Cardiac septum (tissue), 1 donor: ENCODE measurements around the gene ZNF513. TPM values are rescaled to one million over a fixed set of nuclear protein-coding genes. Genes with fewer than 3 reads are reported as not detected.
"Not testable (repeated sequence)": the region's sequence is repeated elsewhere in the genome, so short reads cannot be mapped to it uniquely, and the experiment has no call there.

Source experiments
- DNase-seq: peaks from one replicate; pipeline ENCODE4 v3.0.0-alpha.2; 2020; ENCODE audit warnings: low spot score
- intact Hi-C: fragments of 100-400 bp; cut with DNase I; formaldehyde crosslinking; loops from one replicate; pipeline ENCODE4 v1.14.0; 2022
- total RNA-seq: library from RNA; stranded (reverse); fragmentation: NEBNext Ultra II Directional; extraction: Animal tissue kit (Norgen Biotek cat#: 25700); gene quantifications from one replicate; pipeline ENCODE4 v1.2.1, GENCODE V29; 2021
- donor health status: DM: no; HTN: no; CAD: no.

The ZNF513 gene
- total RNA-seq, 1 donor from 2014 or later: 10.6 TPM

- intact Hi-C loops: loop anchor here (1.0 to 2.0 kb wide), 4 partner anchors 13 to 157 kb away; partner anchors contain the start of genes ATRAID, GTF3C2, MPV17 and NRBP1
- DNase-seq: peak; percentile 78
These were observed 11.0 kb downstream of the ZNF513 start for GRCh38 chr2:27369471-27370025.

GRCh38 chr2:27363933-27364332 lies 16.6 kb downstream of the ZNF513 start:
- DNase-seq: no peak
- intact Hi-C loops: no loop called here

GRCh38 chr2:27362678-27363420 lies 17.7 kb downstream of the ZNF513 start:
- no peak for DNase-seq
- intact Hi-C loops: no loop called here

GRCh38 chr2:27356382-27357181 lies 24.0 kb downstream of the ZNF513 start, which contains the start of gene GTF3C2:
Gene GTF3C2, minus strand, starts transcription at chr2:27356764. Its CDS starts 13,210 bp downstream, at chr2:27343554.
- intact Hi-C loops: loop anchor here (1.0 to 2.0 kb wide), 2 partner anchors 14 to 34 kb away; partner anchors contain the start of genes EIF2B4, MPV17 and SNX17
- peak; percentile 96 for DNase-seq

GRCh38 chr2:27356056-27356381 lies 24.5 kb downstream of the ZNF513 start:
- intact Hi-C loops: loop anchor here (1.0 to 2.0 kb wide), 2 partner anchors 14 to 33 kb away; partner anchors contain the start of genes EIF2B4, MPV17 and SNX17
- no peak for DNase-seq

GRCh38 chr2:27354597-27354927 lies 26.0 kb downstream of the ZNF513 start:
- intact Hi-C loops: no loop called here
- DNase-seq: no peak

- no peak for DNase-seq
- intact Hi-C loops: no loop called here
These were observed 26.6 kb downstream of the ZNF513 start for GRCh38 chr2:27353762-27354596.

- intact Hi-C loops, DNase-seq: not testable (repeated sequence)
These were observed 27.2 kb downstream of the ZNF513 start for GRCh38 chr2:27353386-27353761.

GRCh38 chr2:27351802-27352598 lies 28.5 kb downstream of the ZNF513 start:
- intact Hi-C loops: no loop called here
- DNase-seq: no peak

GRCh38 chr2:27350106-27350693 lies 30.3 kb downstream of the ZNF513 start:
- intact Hi-C loops: no loop called here
- no peak for DNase-seq

GRCh38 chr2:27347641-27348040 lies 32.9 kb downstream of the ZNF513 start:
- intact Hi-C loops: no loop called here

GRCh38 chr2:27336173-27336572 lies 44.4 kb downstream of the ZNF513 start:
- intact Hi-C loops: no loop called here
- DNase-seq: no peak

More at GRCh38 chr2:27347641-27348040, 32.9 kb downstream of the ZNF513 start:
- no peak for DNase-seq

- no peak for DNase-seq
- intact Hi-C loops: no loop called here
These were observed 45.2 kb downstream of the ZNF513 start for GRCh38 chr2:27335311-27335710.

Other genes with a start within 250 kb of the ZNF513 start
- gene PREB, start 246.1 kb downstream of the ZNF513 start, total RNA-seq: 40.4 TPM
- gene PRR30, start 241.3 kb downstream of the ZNF513 start, total RNA-seq: not detected
- not detected for gene TCF23, start 231.7 kb downstream of the ZNF513 start, total RNA-seq
- gene ATRAID, start 168.7 kb downstream of the ZNF513 start, total RNA-seq: 131 TPM
- gene SLC5A6, start 168.5 kb downstream of the ZNF513 start, total RNA-seq: 11.4 TPM
- gene CAD, start 163.4 kb downstream of the ZNF513 start, total RNA-seq: 11.0 TPM
- gene SLC30A3, start 117.7 kb downstream of the ZNF513 start, total RNA-seq: 10.2 TPM
- 1.6 TPM for gene DNAJC5G, start 105.3 kb downstream of the ZNF513 start, total RNA-seq
- gene TRIM54, start 98.3 kb downstream of the ZNF513 start, total RNA-seq: 218 TPM
- gene UCN, start 72.3 kb downstream of the ZNF513 start, total RNA-seq: 2.1 TPM
- 69.3 TPM for gene MPV17, start 57.6 kb downstream of the ZNF513 start, total RNA-seq
- gene GTF3C2, start 24.0 kb downstream of the ZNF513 start, total RNA-seq: 23.9 TPM
- gene EIF2B4, start 10.4 kb downstream of the ZNF513 start, total RNA-seq: 34.9 TPM
- gene SNX17, start 10.1 kb downstream of the ZNF513 start, total RNA-seq: 80.3 TPM
- gene PPM1G, start 28.9 kb upstream of the ZNF513 start, total RNA-seq: 32.0 TPM
- gene NRBP1, start 47.9 kb upstream of the ZNF513 start, total RNA-seq: 64.6 TPM
- gene KRTCAP3, start 61.6 kb upstream of the ZNF513 start, total RNA-seq: not detected
- gene IFT172, start 109.0 kb upstream of the ZNF513 start, total RNA-seq: 18.7 TPM
- gene FNDC4, start 114.5 kb upstream of the ZNF513 start, total RNA-seq: 3.0 TPM
- gene GCKR, start 116.1 kb upstream of the ZNF513 start, total RNA-seq: not detected
- gene ZNF512, start 202.3 kb upstream of the ZNF513 start, total RNA-seq: 20.7 TPM
- 3.5 TPM for gene CCDC121, start 248.3 kb upstream of the ZNF513 start, total RNA-seq
- 17.8 TPM for gene GPN1, start 248.3 kb upstream of the ZNF513 start, total RNA-seq